ENCODE results near the gene PRKAG2. TPM values are rescaled to one million over a fixed set of nuclear protein-coding genes. Genes with fewer than 3 reads are reported as not detected.
A peak's percentile ranks its signal among the peaks of the same experiment; 100 is the strongest.

PRKAG2 gene
- total RNA-seq, 1 donor from 2014 or later, result 35.4 TPM

- Histone ChIP-seq H3K36me3 (no peaks in the 10 kb centered on the region), H3K9me3 (no peaks in the 10 kb centered on the region), H3K4me3 (no peak overlapping the region), H3K4me1 (peaks cover 26% of the 10 kb centered on the region), H3K27me3 (ENCODE audit: low read depth) (no peaks in the 10 kb centered on the region), H3K27ac (peak overlapping the region; percentile 11)
- no peak for TF ChIP-seq CTCF (IDR thresholded peaks at IDR 0.05)
- intact Hi-C loops (cut with DNase I), result no loop called here
- no peak for DNase-seq
- ATAC-seq, result no peak
These were observed 193.9 kb downstream of the PRKAG2 start for GRCh38 chr7:151682831-151683614.

- H3K4me1 ChIP-seq, result peaks cover 20% of the 10 kb centered on the region
- H3K36me3 ChIP-seq, result no peaks in the 10 kb centered on the region
- no peak for DNase-seq
- no peak for TF ChIP-seq CTCF (IDR thresholded peaks at IDR 0.05)
- intact Hi-C loops (cut with DNase I), result no loop called here
- no peak overlapping the region for H3K4me3 ChIP-seq
- no peak overlapping the region for H3K27ac ChIP-seq
- no peaks in the 10 kb centered on the region for H3K27me3 ChIP-seq (ENCODE audit: low read depth)
- H3K9me3 ChIP-seq, result no peaks in the 10 kb centered on the region
- no peak for ATAC-seq
These were observed 195.2 kb downstream of the PRKAG2 start for GRCh38 chr7:151681726-151682125.

- Histone ChIP-seq H3K4me1 (peaks cover 21% of the 10 kb centered on the region), H3K27ac (peak overlapping the region; percentile 63), H3K9me3 (no peaks in the 10 kb centered on the region), H3K36me3 (no peaks in the 10 kb centered on the region), H3K4me3 (no peak overlapping the region), H3K27me3 (ENCODE audit: low read depth) (no peaks in the 10 kb centered on the region)
- no peak for TF ChIP-seq CTCF (IDR thresholded peaks at IDR 0.05)
- intact Hi-C loops (cut with DNase I), result no loop called here
- DNase-seq (no peak), ATAC-seq (peak in 1 of 2 donors; percentile 27)
These were observed 196.1 kb downstream of the PRKAG2 start for GRCh38 chr7:151680810-151681209.

- DNase-seq, result no peak
- no peak for TF ChIP-seq CTCF (IDR thresholded peaks at IDR 0.05)
These were observed 196.9 kb downstream of the PRKAG2 start for GRCh38 chr7:151679881-151680612.

GRCh38 chr7:151679071-151679708, 197.7 kb downstream of the PRKAG2 start:
- no peak overlapping the region for H3K4me3 ChIP-seq
- TF ChIP-seq CTCF (IDR thresholded peaks at IDR 0.05), result no peak
- intact Hi-C loops (cut with DNase I), result no loop called here
- no peaks in the 10 kb centered on the region for H3K27me3 ChIP-seq (ENCODE audit: low read depth)
- DNase-seq (no peak), ATAC-seq (no peak)
- no peak overlapping the region for H3K27ac ChIP-seq
- H3K36me3 ChIP-seq, result no peaks in the 10 kb centered on the region
- no peaks in the 10 kb centered on the region for H3K9me3 ChIP-seq
- peaks cover 21% of the 10 kb centered on the region for H3K4me1 ChIP-seq

More at GRCh38 chr7:151679881-151680612, 196.9 kb downstream of the PRKAG2 start:
- Histone ChIP-seq H3K4me1 (peaks cover 21% of the 10 kb centered on the region), H3K4me3 (no peak overlapping the region), H3K27me3 (ENCODE audit: low read depth) (no peaks in the 10 kb centered on the region), H3K27ac (peak overlapping the region; percentile 63), H3K36me3 (no peaks in the 10 kb centered on the region), H3K9me3 (no peaks in the 10 kb centered on the region)
- intact Hi-C loops (cut with DNase I), result no loop called here
- no peak for ATAC-seq

All from lower lobe of right lung (tissue), 2 donors.